Fibroblast of the conjunctiva (primary cell): ENCODE data around the gene CXCR6.
"Not testable (repeated sequence)": the region's sequence is repeated elsewhere in the genome, so short reads cannot be mapped to it uniquely, and the experiment has no call there.

Experiments
- DNase-seq: peaks from one replicate; pipeline ENCODE4 v3.0.0-alpha.2; 2010; ENCODE audit warnings: low read depth

The CXCR6 gene

GRCh38 chr3:45991341-45991740 is 48.1 kb downstream of the CXCR6 start:
- DNase-seq: no peak

DNA sequence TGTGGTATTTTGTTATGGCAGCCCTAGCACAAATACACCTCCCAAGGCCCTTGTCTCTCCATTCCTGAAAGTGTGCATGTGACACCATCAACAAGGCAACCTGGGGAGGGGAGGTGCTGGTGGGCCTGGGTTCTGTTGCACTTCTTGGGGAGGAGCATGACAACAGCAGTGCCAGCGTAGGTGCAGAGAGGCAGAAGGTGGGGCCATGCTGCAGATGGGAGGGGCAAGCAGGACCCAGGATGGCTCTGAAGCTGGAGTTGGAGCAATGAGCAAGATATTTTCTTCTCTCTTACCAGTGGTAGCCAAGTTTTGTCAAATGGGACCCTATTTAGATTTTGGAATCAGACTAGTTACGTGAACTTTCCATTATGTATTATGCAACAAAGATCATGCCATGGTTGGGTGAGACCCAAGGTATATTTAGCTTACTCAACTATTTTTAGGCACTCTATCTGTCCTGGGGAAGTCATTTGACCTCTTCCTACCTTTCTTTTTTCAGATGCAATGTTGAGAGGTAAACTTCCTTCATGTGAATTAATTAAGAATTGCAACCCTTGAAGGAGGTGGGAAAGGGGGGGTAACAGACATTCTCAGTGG is 49.0 kb downstream of the CXCR6 start:
- no peak for DNase-seq

GRCh38 chr3:45992821-45993221 is 49.6 kb downstream of the CXCR6 start:
- peak; percentile 38 for DNase-seq

GRCh38 chr3:45993421-45994027 is 50.3 kb downstream of the CXCR6 start:
- no peak for DNase-seq

DNA sequence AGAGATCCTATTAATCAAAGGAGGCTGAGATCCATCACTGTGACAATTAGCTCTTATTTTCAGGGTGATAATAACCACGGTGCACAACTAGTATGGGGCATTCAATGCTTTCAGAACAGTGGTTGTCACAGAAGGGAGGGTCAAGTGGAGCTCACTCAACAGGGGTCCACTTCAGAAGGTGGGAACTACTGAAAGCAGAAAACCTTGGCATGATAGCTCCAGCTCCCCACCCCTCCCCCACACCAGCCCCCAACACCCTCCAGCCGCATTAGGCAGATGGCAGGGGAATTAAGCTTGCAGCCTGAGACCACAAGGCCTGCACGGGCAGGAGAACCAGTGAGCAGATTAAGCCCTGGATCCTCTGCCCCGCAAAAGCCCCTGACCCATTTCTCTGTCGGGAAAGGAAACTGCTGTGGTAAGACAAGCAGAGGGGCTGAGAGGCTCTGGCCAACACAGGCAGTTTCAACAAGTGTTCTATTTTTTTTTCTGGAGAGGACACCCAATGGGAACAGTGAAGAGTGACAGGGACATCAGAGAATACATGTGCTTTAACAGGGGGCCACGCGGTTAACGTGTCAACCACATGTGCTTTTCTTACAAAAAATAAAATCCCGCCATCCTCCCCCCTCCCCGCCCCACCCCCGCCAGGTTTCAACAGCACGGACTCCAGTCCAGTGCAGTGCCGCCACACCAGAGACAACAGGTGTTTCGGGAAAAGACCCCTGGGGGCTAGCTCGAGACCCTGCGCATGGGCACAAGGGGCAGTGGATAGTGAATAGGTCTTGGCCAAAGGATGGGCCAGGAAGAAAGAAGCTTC is 51.4 kb downstream of the CXCR6 start:
- DNase-seq: no peak

- peak; percentile 79 for DNase-seq
These were observed 52.2 kb downstream of the CXCR6 start, which contains the start of gene FYCO1 for GRCh38 chr3:45995236-45996192. FYCO1 (minus strand) TSS chr3:45995824; CDS start chr3:45984910, 10,914 bp downstream.

DNA sequence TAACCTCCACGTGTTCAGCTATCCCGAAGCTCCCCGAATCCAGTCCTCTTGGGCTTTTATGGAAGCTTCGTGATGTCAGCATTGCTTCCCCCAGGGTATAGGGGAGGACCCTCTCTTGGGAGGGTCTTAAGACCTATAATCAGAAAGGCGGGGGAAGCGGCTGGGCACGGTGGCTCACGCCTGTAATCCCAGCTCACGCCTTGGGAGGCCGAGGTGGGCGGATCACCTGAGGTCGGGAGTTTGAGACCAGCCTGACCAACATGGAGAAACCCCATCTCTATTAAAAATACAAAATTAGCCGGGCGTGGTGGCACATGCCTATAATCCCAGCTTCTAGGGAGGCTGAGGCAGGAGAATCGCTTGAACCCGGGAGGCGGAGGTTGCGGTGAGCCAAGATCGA is 54.2 kb downstream of the CXCR6 start:
- not testable (repeated sequence) for DNase-seq

DNA sequence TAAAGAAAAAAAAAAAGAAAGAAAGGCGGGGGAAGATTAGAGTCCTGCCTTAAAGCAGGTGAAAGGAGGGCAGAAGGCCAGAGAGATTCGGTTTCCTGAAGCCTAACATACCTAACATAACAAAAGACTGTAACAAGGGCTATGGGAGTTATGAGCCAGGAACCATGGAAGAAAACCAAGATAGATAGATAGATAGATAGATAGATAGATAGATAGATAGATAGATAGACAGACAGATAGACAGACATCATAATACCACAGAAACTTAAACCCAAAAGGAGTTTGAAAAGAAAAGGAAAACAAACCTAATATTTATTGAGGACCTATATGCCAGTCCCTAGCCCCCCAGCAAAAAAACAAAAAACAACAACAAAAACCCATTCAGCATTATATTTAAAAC is 54.7 kb downstream of the CXCR6 start:
- no peak for DNase-seq
